HEK293T (cell line): ENCODE measurements around the gene BANK1.

Experiments used
- BHLHE40 ChIP-seq: fragments of 450-650 bp; IDR thresholded peaks from 2 replicates; pipeline ENCODE4 v1.6.1; 2016; ENCODE audit warnings: mild to moderate bottlenecking, moderate library complexity, borderline replicate concordance
- FOXK2 ChIP-seq: fragments of 450-650 bp; IDR thresholded peaks from 2 replicates; pipeline ENCODE4 v1.6.1; 2016; ENCODE audit warnings: mild to moderate bottlenecking
- FOXM1 ChIP-seq: fragments of 450-650 bp; IDR thresholded peaks from 2 replicates; pipeline ENCODE4 v1.6.1; 2017; ENCODE audit warnings: mild to moderate bottlenecking, borderline replicate concordance
- L3MBTL2 ChIP-seq: fragments of 450-650 bp; conservative IDR thresholded peaks from 2 replicates; pipeline ENCODE4 v1.6.1; 2016; ENCODE audit warnings: mild to moderate bottlenecking
- ZNF384 ChIP-seq: fragments of 450-650 bp; IDR thresholded peaks from 2 replicates; pipeline ENCODE4 v1.6.1; 2016
- TF ChIP-seq, protein P1 (sequence below): fragments of 450-650 bp; IDR thresholded peaks from 2 replicates; pipeline ENCODE4 v1.6.1; 2016

- TF ChIP-seq L3MBTL2 (no peak), ZNF384 (no peak), FOXK2 (no peak), BHLHE40 (no peak), FOXM1 (no peak)
- TF ChIP-seq, protein P1, sequence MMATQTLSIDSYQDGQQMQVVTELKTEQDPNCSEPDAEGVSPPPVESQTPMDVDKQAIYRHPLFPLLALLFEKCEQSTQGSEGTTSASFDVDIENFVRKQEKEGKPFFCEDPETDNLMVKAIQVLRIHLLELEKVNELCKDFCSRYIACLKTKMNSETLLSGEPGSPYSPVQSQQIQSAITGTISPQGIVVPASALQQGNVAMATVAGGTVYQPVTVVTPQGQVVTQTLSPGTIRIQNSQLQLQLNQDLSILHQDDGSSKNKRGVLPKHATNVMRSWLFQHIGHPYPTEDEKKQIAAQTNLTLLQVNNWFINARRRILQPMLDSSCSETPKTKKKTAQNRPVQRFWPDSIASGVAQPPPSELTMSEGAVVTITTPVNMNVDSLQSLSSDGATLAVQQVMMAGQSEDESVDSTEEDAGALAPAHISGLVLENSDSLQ = no peak
Observed at GRCh38 chr4:102055805-102056204, 265.3 kb downstream of the BANK1 start.
